Panc1 (cell line): Measurements from ENCODE around the gene ECI2.

ENCODE experiments used
- POLR2AphosphoS5 ChIP-seq: IDR thresholded peaks from 2 replicates; pipeline ENCODE4 v1.6.1; 2012; ENCODE audit warnings: mild to moderate bottlenecking, low read depth, low read length, moderate library complexity
- SIN3A ChIP-seq: IDR thresholded peaks from 2 replicates; pipeline ENCODE4 v1.6.1; 2012; ENCODE audit warnings: low read depth, mild to moderate bottlenecking, low read length, moderate library complexity, borderline replicate concordance; ENCODE audit not compliant: insufficient read depth
- TCF7L2 ChIP-seq: IDR thresholded peaks from 2 replicates; pipeline ENCODE4 v1.6.1; 2011; ENCODE audit warnings: mild to moderate bottlenecking, low read depth, low read length, inconsistent platforms
- TF ChIP-seq, protein P1 (sequence below): fragments of 450-650 bp; IDR thresholded peaks from 2 replicates; pipeline ENCODE4 v1.5.1; 2017; ENCODE audit warnings: mild to moderate bottlenecking

DNA sequence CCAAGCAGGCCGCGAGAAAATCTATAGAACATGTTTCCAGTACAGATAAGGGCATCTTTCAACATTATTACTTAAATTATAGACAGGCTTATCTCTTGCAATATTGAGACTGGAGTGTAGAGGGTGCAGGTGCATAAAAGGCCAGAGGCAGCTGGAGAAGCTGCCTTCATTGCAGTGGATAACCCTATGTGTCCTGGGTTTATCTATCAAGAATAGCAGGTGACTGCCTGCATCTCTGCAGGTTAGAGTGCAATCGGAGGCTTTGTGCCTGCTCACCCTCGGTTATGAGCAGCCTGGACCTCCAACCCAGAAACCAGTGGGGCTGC lies 28.7 kb upstream of the ECI2 start:
- TF ChIP-seq, protein P1, sequence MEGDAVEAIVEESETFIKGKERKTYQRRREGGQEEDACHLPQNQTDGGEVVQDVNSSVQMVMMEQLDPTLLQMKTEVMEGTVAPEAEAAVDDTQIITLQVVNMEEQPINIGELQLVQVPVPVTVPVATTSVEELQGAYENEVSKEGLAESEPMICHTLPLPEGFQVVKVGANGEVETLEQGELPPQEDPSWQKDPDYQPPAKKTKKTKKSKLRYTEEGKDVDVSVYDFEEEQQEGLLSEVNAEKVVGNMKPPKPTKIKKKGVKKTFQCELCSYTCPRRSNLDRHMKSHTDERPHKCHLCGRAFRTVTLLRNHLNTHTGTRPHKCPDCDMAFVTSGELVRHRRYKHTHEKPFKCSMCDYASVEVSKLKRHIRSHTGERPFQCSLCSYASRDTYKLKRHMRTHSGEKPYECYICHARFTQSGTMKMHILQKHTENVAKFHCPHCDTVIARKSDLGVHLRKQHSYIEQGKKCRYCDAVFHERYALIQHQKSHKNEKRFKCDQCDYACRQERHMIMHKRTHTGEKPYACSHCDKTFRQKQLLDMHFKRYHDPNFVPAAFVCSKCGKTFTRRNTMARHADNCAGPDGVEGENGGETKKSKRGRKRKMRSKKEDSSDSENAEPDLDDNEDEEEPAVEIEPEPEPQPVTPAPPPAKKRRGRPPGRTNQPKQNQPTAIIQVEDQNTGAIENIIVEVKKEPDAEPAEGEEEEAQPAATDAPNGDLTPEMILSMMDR = peak; percentile 19; the same call in 1 of the 2 replicates
- TF ChIP-seq POLR2AphosphoS5 (no peak), TCF7L2 (no peak), SIN3A (no peak)
